ENCODE results near the gene DOCK2.

The DOCK2 gene

GRCh38 chr5:170081616-170082015 is 444.5 kb downstream of the DOCK2 start:
- Histone ChIP-seq H3K36me3 (ENCODE audit: low read length) (peaks cover 9% of the 10 kb centered on the region; the same call in 1 of the 2 replicates), H3K9ac (ENCODE audit: low read length) (no peak overlapping the region)

DNA sequence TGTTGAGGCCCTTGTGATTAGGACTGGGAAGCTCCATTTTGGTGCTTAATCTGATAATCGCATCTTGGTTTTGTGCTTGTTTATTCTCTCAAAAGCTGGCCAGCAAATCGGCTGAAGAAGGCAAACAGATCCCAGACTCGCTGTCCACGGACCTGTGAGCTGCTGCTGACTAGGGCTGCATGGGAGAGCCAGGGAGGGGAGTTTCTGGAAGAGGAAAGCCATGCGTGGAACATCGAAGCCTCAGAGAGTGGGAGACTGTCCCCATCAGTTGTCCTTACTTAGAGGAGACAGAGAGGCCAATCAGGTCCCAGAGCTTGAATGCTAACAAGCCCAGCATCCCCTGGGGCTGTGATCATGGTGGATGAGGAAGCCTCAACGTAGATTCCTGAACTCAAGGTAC is 445.6 kb downstream of the DOCK2 start:
- Histone ChIP-seq H3K4me2 (ENCODE audit: low read depth, low read length, poor library complexity, severe bottlenecking) (no peak overlapping the region), H2AFZ (ENCODE audit: low read depth, low read length, severe bottlenecking) (no peak overlapping the region), H3K79me2 (ENCODE audit: insufficient read depth, low read length) (no peaks in the 10 kb centered on the region), H3K9me2 (replicated peaks; ENCODE audit: insufficient read depth, low read length) (no peaks in the 10 kb centered on the region), H3K4me3 (ENCODE audit: insufficient read depth, low read length, poor library complexity, severe bottlenecking) (no peak overlapping the region), H3K9me3 (ENCODE audit: insufficient read depth, low read length) (no peaks in the 10 kb centered on the region), H3K36me3 (ENCODE audit: low read length) (peaks cover 6% of the 10 kb centered on the region; the same call in 1 of the 2 replicates), H4K20me1 (ENCODE audit: low read depth, low read length) (no peaks in the 10 kb centered on the region), H3K27me3 (ENCODE audit: low read length) (no peaks in the 10 kb centered on the region), H3K27ac (ENCODE audit: low read depth, low read length) (no peak overlapping the region), H3K9ac (ENCODE audit: low read length) (no peak overlapping the region), H3F3A (ENCODE audit: insufficient read depth) (no peaks in the 10 kb centered on the region)
- TF ChIP-seq, protein P1, sequence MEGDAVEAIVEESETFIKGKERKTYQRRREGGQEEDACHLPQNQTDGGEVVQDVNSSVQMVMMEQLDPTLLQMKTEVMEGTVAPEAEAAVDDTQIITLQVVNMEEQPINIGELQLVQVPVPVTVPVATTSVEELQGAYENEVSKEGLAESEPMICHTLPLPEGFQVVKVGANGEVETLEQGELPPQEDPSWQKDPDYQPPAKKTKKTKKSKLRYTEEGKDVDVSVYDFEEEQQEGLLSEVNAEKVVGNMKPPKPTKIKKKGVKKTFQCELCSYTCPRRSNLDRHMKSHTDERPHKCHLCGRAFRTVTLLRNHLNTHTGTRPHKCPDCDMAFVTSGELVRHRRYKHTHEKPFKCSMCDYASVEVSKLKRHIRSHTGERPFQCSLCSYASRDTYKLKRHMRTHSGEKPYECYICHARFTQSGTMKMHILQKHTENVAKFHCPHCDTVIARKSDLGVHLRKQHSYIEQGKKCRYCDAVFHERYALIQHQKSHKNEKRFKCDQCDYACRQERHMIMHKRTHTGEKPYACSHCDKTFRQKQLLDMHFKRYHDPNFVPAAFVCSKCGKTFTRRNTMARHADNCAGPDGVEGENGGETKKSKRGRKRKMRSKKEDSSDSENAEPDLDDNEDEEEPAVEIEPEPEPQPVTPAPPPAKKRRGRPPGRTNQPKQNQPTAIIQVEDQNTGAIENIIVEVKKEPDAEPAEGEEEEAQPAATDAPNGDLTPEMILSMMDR (IDR thresholded peaks at IDR 0.05; ENCODE audit: insufficient read depth, low read length, poor library complexity, severe bottlenecking) = no peak
- no peak for TF ChIP-seq EZH2phosphoT487 (conservative IDR thresholded peaks at IDR 0.05; ENCODE audit: low read length)

More at GRCh38 chr5:170081616-170082015, 444.5 kb downstream of the DOCK2 start:
- Histone ChIP-seq H2AFZ (ENCODE audit: low read depth, low read length, severe bottlenecking) (no peak overlapping the region), H3K79me2 (ENCODE audit: insufficient read depth, low read length) (no peaks in the 10 kb centered on the region), H3K9me3 (ENCODE audit: insufficient read depth, low read length) (no peaks in the 10 kb centered on the region), H3K4me2 (ENCODE audit: low read depth, low read length, poor library complexity, severe bottlenecking) (no peak overlapping the region), H3K27me3 (ENCODE audit: low read length) (no peaks in the 10 kb centered on the region), H3F3A (ENCODE audit: insufficient read depth) (no peaks in the 10 kb centered on the region), H3K27ac (ENCODE audit: low read depth, low read length) (no peak overlapping the region), H3K9me2 (replicated peaks; ENCODE audit: insufficient read depth, low read length) (no peaks in the 10 kb centered on the region), H3K4me3 (ENCODE audit: insufficient read depth, low read length, poor library complexity, severe bottlenecking) (no peak overlapping the region), H4K20me1 (ENCODE audit: low read depth, low read length) (no peaks in the 10 kb centered on the region)
- TF ChIP-seq, protein P1 (IDR thresholded peaks at IDR 0.05; ENCODE audit: insufficient read depth, low read length, poor library complexity, severe bottlenecking) = no peak
- no peak for TF ChIP-seq EZH2phosphoT487 (conservative IDR thresholded peaks at IDR 0.05; ENCODE audit: low read length)

DNA sequence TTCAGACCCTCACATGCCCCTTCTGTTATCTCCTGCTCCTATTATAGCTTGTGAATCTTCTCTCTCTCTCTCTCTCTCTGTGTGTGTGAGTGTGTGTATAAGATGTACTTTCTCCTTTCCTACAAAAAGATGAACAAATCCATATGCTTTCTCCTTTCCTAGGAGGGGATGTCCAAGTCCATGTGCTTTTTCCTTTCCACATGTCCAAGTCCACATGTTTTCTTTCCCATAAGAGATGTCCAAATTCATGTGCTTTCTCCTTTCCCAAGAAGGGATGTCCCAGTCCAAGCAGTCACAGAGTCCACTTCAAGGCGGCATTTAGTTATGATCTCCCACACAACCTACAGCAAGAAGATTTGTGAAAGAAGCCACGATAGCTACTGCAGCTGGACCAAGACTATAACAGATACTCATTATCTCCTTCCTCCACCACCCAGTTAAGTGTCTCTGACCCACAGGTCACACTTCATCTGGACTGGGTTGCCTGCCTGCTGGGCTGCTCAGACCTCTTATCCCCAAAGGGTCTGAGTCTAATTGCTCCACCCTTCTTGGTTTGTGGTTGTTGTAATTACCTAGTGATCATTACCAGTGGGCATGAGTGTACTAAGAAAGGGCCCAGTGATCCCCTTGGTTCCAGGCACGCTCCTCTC is 450.2 kb downstream of the DOCK2 start:
- H3K4me2 ChIP-seq (ENCODE audit: low read depth, low read length, poor library complexity, severe bottlenecking) = no peak overlapping the region
- H3F3A ChIP-seq (ENCODE audit: insufficient read depth) = no peaks in the 10 kb centered on the region
- H2AFZ ChIP-seq (ENCODE audit: low read depth, low read length, severe bottlenecking) = no peak overlapping the region
- peaks cover 6% of the 10 kb centered on the region; the same call in 1 of the 2 replicates for H3K36me3 ChIP-seq (ENCODE audit: low read length)
- H3K9ac ChIP-seq (ENCODE audit: low read length) = no peak overlapping the region
- no peak overlapping the region for H3K27ac ChIP-seq (ENCODE audit: low read depth, low read length)
- no peaks in the 10 kb centered on the region for H3K9me3 ChIP-seq (ENCODE audit: insufficient read depth, low read length)
- H3K79me2 ChIP-seq (ENCODE audit: insufficient read depth, low read length) = no peaks in the 10 kb centered on the region
- H3K9me2 ChIP-seq (replicated peaks; ENCODE audit: insufficient read depth, low read length) = no peaks in the 10 kb centered on the region
- H4K20me1 ChIP-seq (ENCODE audit: low read depth, low read length) = no peaks in the 10 kb centered on the region
- no peak overlapping the region for H3K4me3 ChIP-seq (ENCODE audit: insufficient read depth, low read length, poor library complexity, severe bottlenecking)
- TF ChIP-seq, protein P1 (IDR thresholded peaks at IDR 0.05; ENCODE audit: insufficient read depth, low read length, poor library complexity, severe bottlenecking) = no peak
- no peak for TF ChIP-seq EZH2phosphoT487 (conservative IDR thresholded peaks at IDR 0.05; ENCODE audit: low read length)
- H3K27me3 ChIP-seq (ENCODE audit: low read length) = no peaks in the 10 kb centered on the region
